HuH-7 (cell line): ENCODE data around the gene TLK2.
"Not testable (repeated sequence)": the region's sequence is repeated elsewhere in the genome, so short reads cannot be mapped to it uniquely, and the experiment has no call there.

Source experiments
- DNase-seq: peaks from one replicate; pipeline ENCODE4 v3.0.0; 2011; ENCODE audit warnings: low spot score

Gene TLK2

GRCh38 chr17:62603783-62604182 lies 125.2 kb downstream of the TLK2 start:
- DNase-seq, result not testable (repeated sequence)

- DNase-seq, result no peak
Observed at GRCh38 chr17:62605588-62605987, 127.0 kb downstream of the TLK2 start.

- no peak for DNase-seq
Observed at GRCh38 chr17:62611292-62611691, 132.7 kb downstream of the TLK2 start.

- DNase-seq, result no peak
Observed at GRCh38 chr17:62611728-62612127, 133.1 kb downstream of the TLK2 start.

GRCh38 chr17:62612289-62612688 lies 133.7 kb downstream of the TLK2 start:
- DNase-seq, result not testable (repeated sequence)

GRCh38 chr17:62613095-62613494 lies 134.5 kb downstream of the TLK2 start:
- DNase-seq, result not testable (repeated sequence)

- DNase-seq, result no peak
Observed at GRCh38 chr17:62614142-62614541, 135.5 kb downstream of the TLK2 start.

- no peak for DNase-seq
Observed at GRCh38 chr17:62615503-62615902, 136.9 kb downstream of the TLK2 start.

GRCh38 chr17:62616993-62617893 lies 138.6 kb downstream of the TLK2 start:
- no peak for DNase-seq

- no peak for DNase-seq
Observed at GRCh38 chr17:62617894-62618472, 139.4 kb downstream of the TLK2 start.

GRCh38 chr17:62618647-62619416 lies 140.2 kb downstream of the TLK2 start:
- DNase-seq, result no peak

- no peak for DNase-seq
Observed at GRCh38 chr17:62619417-62620155, 141.0 kb downstream of the TLK2 start.

GRCh38 chr17:62621223-62621622 lies 142.6 kb downstream of the TLK2 start:
- DNase-seq, result no peak

GRCh38 chr17:62625184-62625869 lies 146.7 kb downstream of the TLK2 start:
- no peak for DNase-seq

- DNase-seq, result no peak
Observed at GRCh38 chr17:62625870-62626200, 147.2 kb downstream of the TLK2 start.

- peak; percentile 71 for DNase-seq
Observed at GRCh38 chr17:62626719-62627218, 148.1 kb downstream of the TLK2 start.

GRCh38 chr17:62627219-62627903 lies 148.7 kb downstream of the TLK2 start, which contains the start of gene MRC2:
MRC2 (plus strand) TSS chr17:62627670; CDS start chr17:62627803, 133 bp downstream.
- DNase-seq, result peak; percentile 61

GRCh38 chr17:62627904-62628633 lies 149.4 kb downstream of the TLK2 start:
- no peak for DNase-seq

GRCh38 chr17:62628831-62629555 lies 150.4 kb downstream of the TLK2 start:
- no peak for DNase-seq
